Mucosa of rectum (tissue), 2 donors: ENCODE data around the gene FRMD4A.

Source experiments
- H3K27ac ChIP-seq, 2 donors: one replicate each; pipeline ENCODE4 v1.7.0; 2013; ENCODE audit warnings: inconsistent platforms in 2 of 2, low read depth in 2 of 2, low read length in 2 of 2
- H3K27me3 ChIP-seq, 2 donors: one replicate each; pipeline ENCODE4 v1.7.0; 2013; ENCODE audit warnings: low read length in 2 of 2; ENCODE audit not compliant: control insufficient read depth in 2 of 2, insufficient read depth in 2 of 2
- H3K36me3 ChIP-seq, 2 donors: one replicate each; pipeline ENCODE4 v1.7.0; 2013; ENCODE audit warnings: low read length in 2 of 2; ENCODE audit not compliant: control insufficient read depth in 2 of 2, insufficient read depth in 2 of 2
- H3K4me1 ChIP-seq, 2 donors: one replicate each; pipeline ENCODE4 v1.7.0; 2013; ENCODE audit warnings: low read length in 2 of 2, mild to moderate bottlenecking in 1 of 2; ENCODE audit not compliant: control insufficient read depth in 2 of 2, insufficient read depth in 2 of 2
- H3K4me3 ChIP-seq, 2 donors: one replicate each; pipeline ENCODE4 v1.7.0; 2013; ENCODE audit warnings: low read length in 2 of 2
- H3K9ac ChIP-seq, 2 donors: one replicate each; pipeline ENCODE4 v1.7.0; 2013; ENCODE audit warnings: low read length in 2 of 2, low read depth in 1 of 2, mild to moderate bottlenecking in 1 of 2
- H3K9me3 ChIP-seq, 2 donors: one replicate each; pipeline ENCODE4 v1.7.0; 2013; ENCODE audit warnings: low read length in 2 of 2; ENCODE audit not compliant: control insufficient read depth in 2 of 2
- donor health status: healthy.
- donor health status: Normal muscosa, but diverticular disease.

Gene FRMD4A

GRCh38 chr10:13920465-13920864 is 410.3 kb downstream of the FRMD4A start:
- no peaks in the 10 kb centered on the region for H3K4me1 ChIP-seq
- no peak overlapping the region for H3K9ac ChIP-seq
- H3K27ac ChIP-seq, result no peak overlapping the region
- H3K4me3 ChIP-seq, result no peak overlapping the region
- H3K27me3 ChIP-seq, result no peaks in the 10 kb centered on the region
- H3K36me3 ChIP-seq, result no peaks in the 10 kb centered on the region
- no peaks in the 10 kb centered on the region for H3K9me3 ChIP-seq

GRCh38 chr10:13920031-13920430 is 410.7 kb downstream of the FRMD4A start:
- Histone ChIP-seq H3K9me3 (no peaks in the 10 kb centered on the region), H3K27ac (no peak overlapping the region), H3K4me1 (no peaks in the 10 kb centered on the region), H3K4me3 (no peak overlapping the region), H3K27me3 (no peaks in the 10 kb centered on the region), H3K9ac (no peak overlapping the region), H3K36me3 (no peaks in the 10 kb centered on the region)

- no peaks in the 10 kb centered on the region for H3K36me3 ChIP-seq
- no peak overlapping the region for H3K4me3 ChIP-seq
- no peaks in the 10 kb centered on the region for H3K27me3 ChIP-seq
- H3K9me3 ChIP-seq, result no peaks in the 10 kb centered on the region
- H3K4me1 ChIP-seq, result no peaks in the 10 kb centered on the region
- no peak overlapping the region for H3K27ac ChIP-seq
- H3K9ac ChIP-seq, result no peak overlapping the region
Measured at GRCh38 chr10:13917791-13918190, 412.9 kb downstream of the FRMD4A start.

- Histone ChIP-seq H3K9me3 (no peaks in the 10 kb centered on the region), H3K4me1 (no peaks in the 10 kb centered on the region), H3K9ac (no peak overlapping the region), H3K4me3 (no peak overlapping the region), H3K36me3 (no peaks in the 10 kb centered on the region), H3K27ac (no peak overlapping the region), H3K27me3 (no peaks in the 10 kb centered on the region)
Measured at GRCh38 chr10:13916384-13916947, 414.3 kb downstream of the FRMD4A start.

- Histone ChIP-seq H3K27me3 (no peaks in the 10 kb centered on the region), H3K4me3 (no peak overlapping the region), H3K27ac (no peak overlapping the region), H3K9me3 (no peaks in the 10 kb centered on the region), H3K4me1 (no peaks in the 10 kb centered on the region), H3K9ac (no peak overlapping the region), H3K36me3 (no peaks in the 10 kb centered on the region)
Measured at GRCh38 chr10:13915710-13916109, 415.0 kb downstream of the FRMD4A start.

GRCh38 chr10:13913897-13914296 is 416.8 kb downstream of the FRMD4A start:
- no peaks in the 10 kb centered on the region for H3K27me3 ChIP-seq
- no peak overlapping the region for H3K27ac ChIP-seq
- no peak overlapping the region for H3K9ac ChIP-seq
- no peaks in the 10 kb centered on the region for H3K4me1 ChIP-seq
- no peaks in the 10 kb centered on the region for H3K9me3 ChIP-seq
- no peak overlapping the region for H3K4me3 ChIP-seq
- no peaks in the 10 kb centered on the region for H3K36me3 ChIP-seq

GRCh38 chr10:13911821-13912520 is 418.8 kb downstream of the FRMD4A start:
- Histone ChIP-seq H3K4me3 (no peak overlapping the region), H3K36me3 (no peaks in the 10 kb centered on the region), H3K9me3 (no peaks in the 10 kb centered on the region), H3K27ac (no peak overlapping the region), H3K4me1 (no peaks in the 10 kb centered on the region), H3K27me3 (no peaks in the 10 kb centered on the region), H3K9ac (no peak overlapping the region)

GRCh38 chr10:13909516-13910258 is 421.0 kb downstream of the FRMD4A start:
- H3K4me3 ChIP-seq, result no peak overlapping the region
- H3K27ac ChIP-seq, result no peak overlapping the region
- H3K4me1 ChIP-seq, result no peaks in the 10 kb centered on the region
- no peaks in the 10 kb centered on the region for H3K27me3 ChIP-seq
- H3K9ac ChIP-seq, result no peak overlapping the region
- no peaks in the 10 kb centered on the region for H3K36me3 ChIP-seq
- no peaks in the 10 kb centered on the region for H3K9me3 ChIP-seq

GRCh38 chr10:13908475-13908874 is 422.2 kb downstream of the FRMD4A start:
- Histone ChIP-seq H3K9ac (no peak overlapping the region), H3K27ac (no peak overlapping the region), H3K4me1 (no peaks in the 10 kb centered on the region), H3K4me3 (no peak overlapping the region), H3K27me3 (no peaks in the 10 kb centered on the region), H3K9me3 (no peaks in the 10 kb centered on the region), H3K36me3 (no peaks in the 10 kb centered on the region)

GRCh38 chr10:13907570-13907969 is 423.2 kb downstream of the FRMD4A start:
- Histone ChIP-seq H3K36me3 (no peaks in the 10 kb centered on the region), H3K9ac (no peak overlapping the region), H3K9me3 (no peaks in the 10 kb centered on the region), H3K4me1 (no peaks in the 10 kb centered on the region), H3K4me3 (no peak overlapping the region), H3K27ac (no peak overlapping the region), H3K27me3 (no peaks in the 10 kb centered on the region)
